ENCODE results near the gene TRPC6.
"Not testable (repeated sequence)": the region's sequence is repeated elsewhere in the genome, so short reads cannot be mapped to it uniquely, and the experiment has no call there.

TRPC6 gene

GRCh38 chr11:101516546-101516945, 67.3 kb downstream of the TRPC6 start:
- DNase-seq: no peak

- no peak for DNase-seq
Observed at GRCh38 chr11:101511065-101511464, 72.7 kb downstream of the TRPC6 start.

GRCh38 chr11:101510591-101510990, 73.2 kb downstream of the TRPC6 start:
- no peak for DNase-seq

- no peak for DNase-seq
Observed at GRCh38 chr11:101509922-101510321, 73.9 kb downstream of the TRPC6 start.

- no peak for DNase-seq
Observed at GRCh38 chr11:101508370-101508769, 75.4 kb downstream of the TRPC6 start.

GRCh38 chr11:101498891-101499290, 84.9 kb downstream of the TRPC6 start:
- no peak for DNase-seq

- DNase-seq: no peak
Observed at GRCh38 chr11:101497291-101497690, 86.5 kb downstream of the TRPC6 start.

- no peak for DNase-seq
Observed at GRCh38 chr11:101487775-101488174, 96.0 kb downstream of the TRPC6 start.

- no peak for DNase-seq
Observed at GRCh38 chr11:101482556-101483124, 101.2 kb downstream of the TRPC6 start.

- no peak for DNase-seq
Observed at GRCh38 chr11:101478587-101479369, 105.0 kb downstream of the TRPC6 start.

GRCh38 chr11:101477926-101478325, 105.9 kb downstream of the TRPC6 start:
- no peak for DNase-seq

GRCh38 chr11:101476191-101476590, 107.6 kb downstream of the TRPC6 start:
- no peak for DNase-seq

GRCh38 chr11:101475699-101476098, 108.1 kb downstream of the TRPC6 start:
- DNase-seq: no peak

- DNase-seq: no peak
Observed at GRCh38 chr11:101474666-101475065, 109.1 kb downstream of the TRPC6 start.

- no peak for DNase-seq
Observed at GRCh38 chr11:101470881-101471520, 112.8 kb downstream of the TRPC6 start.

GRCh38 chr11:101470419-101470818, 113.4 kb downstream of the TRPC6 start:
- DNase-seq: no peak

- no peak for DNase-seq
Observed at GRCh38 chr11:101466352-101466751, 117.5 kb downstream of the TRPC6 start.

- DNase-seq: not testable (repeated sequence)
Observed at GRCh38 chr11:101464388-101464787, 119.4 kb downstream of the TRPC6 start.

GRCh38 chr11:101459020-101459419, 124.8 kb downstream of the TRPC6 start:
- DNase-seq: no peak

GRCh38 chr11:101458161-101458560, 125.6 kb downstream of the TRPC6 start:
- DNase-seq: no peak

- no peak for DNase-seq
Observed at GRCh38 chr11:101456812-101457211, 127.0 kb downstream of the TRPC6 start.

GRCh38 chr11:101453682-101454081, 130.1 kb downstream of the TRPC6 start:
- DNase-seq: no peak

- no peak for DNase-seq
Observed at GRCh38 chr11:101448881-101449442, 134.8 kb downstream of the TRPC6 start.

GRCh38 chr11:101446726-101447125, 137.1 kb downstream of the TRPC6 start:
- no peak for DNase-seq

All from CD4-positive, alpha-beta T cell treated with Interferon alpha-2 for 1 hour (primary cell).